Measurements from ENCODE around the gene C1orf52. TPM values are rescaled to one million over a fixed set of nuclear protein-coding genes. Genes with fewer than 3 reads are reported as not detected.

The C1orf52 gene
- polyA plus RNA-seq, 2 of the 4 experiments (the other 2 are of a cell fraction) = 12.2 to 22.4 TPM

- Histone ChIP-seq H3K4me1 (no peaks in the 10 kb centered on the region), H3K9me3 (no peaks in the 10 kb centered on the region), H3K27ac (no peak overlapping the region), H3K4me3 (no peak overlapping the region), H3K4me2 (no peak overlapping the region)
- ATAC-seq (no peak), FAIRE-seq (no peak), DNase-seq (ENCODE audit: low read depth in 1 of 2, low spot score in 1 of 2) (no peak)
- TF ChIP-seq EHF (CRISPR knock-in tag; IDR thresholded peaks at IDR 0.05) (no peak), CHD4 (IDR thresholded peaks at IDR 0.05; ENCODE audit: borderline replicate concordance) (no peak), RNF2 (IDR thresholded peaks at IDR 0.05; ENCODE audit: borderline replicate concordance, low read depth) (no peak)
- TF ChIP-seq, protein P1, sequence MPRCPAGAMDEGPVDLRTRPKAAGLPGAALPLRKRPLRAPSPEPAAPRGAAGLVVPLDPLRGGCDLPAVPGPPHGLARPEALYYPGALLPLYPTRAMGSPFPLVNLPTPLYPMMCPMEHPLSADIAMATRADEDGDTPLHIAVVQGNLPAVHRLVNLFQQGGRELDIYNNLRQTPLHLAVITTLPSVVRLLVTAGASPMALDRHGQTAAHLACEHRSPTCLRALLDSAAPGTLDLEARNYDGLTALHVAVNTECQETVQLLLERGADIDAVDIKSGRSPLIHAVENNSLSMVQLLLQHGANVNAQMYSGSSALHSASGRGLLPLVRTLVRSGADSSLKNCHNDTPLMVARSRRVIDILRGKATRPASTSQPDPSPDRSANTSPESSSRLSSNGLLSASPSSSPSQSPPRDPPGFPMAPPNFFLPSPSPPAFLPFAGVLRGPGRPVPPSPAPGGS (IDR thresholded peaks at IDR 0.05) = no peak
- CTCF ChIA-PET = interaction anchor here (0.6 to 1.6 kb wide), 3 partner anchors 15 to 40 kb away, joined by 3 to 5 read pairs (median 4); no protein-coding TSS in a partner anchor
- POLR2A ChIA-PET = no interaction called here
- WGBS (ENCODE audit: missing lambda C conversion rate) = 65% methylated on average over 3 of the region's 3 CpGs
Measured at GRCh38 chr1:85224734-85225623, 34.5 kb downstream of the C1orf52 start.

DNA sequence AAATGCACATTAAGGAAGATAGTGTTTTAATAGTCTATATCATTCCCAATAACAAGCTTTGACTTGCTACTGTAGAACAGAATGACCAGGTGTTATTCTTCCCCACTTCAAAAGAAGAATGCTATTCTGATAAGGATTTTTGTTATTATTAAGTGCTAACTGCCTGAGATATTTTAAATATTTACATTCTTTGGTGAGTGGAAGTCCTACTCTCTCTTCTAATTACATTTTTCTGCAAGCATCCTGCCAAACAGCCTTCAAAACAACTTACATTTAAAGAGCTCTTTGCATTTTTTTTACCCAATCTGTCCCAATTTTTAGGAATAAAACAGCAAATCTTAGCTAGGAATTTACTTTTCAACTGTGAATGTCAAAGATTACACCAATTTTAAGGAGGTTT lies 35.2 kb downstream of the C1orf52 start:
- no peaks in the 10 kb centered on the region for H3K9me3 ChIP-seq
- no peak overlapping the region for H3K4me2 ChIP-seq
- no peak for ATAC-seq
- no peak for TF ChIP-seq TP53 (CRISPR knock-in tag; IDR thresholded peaks at IDR 0.05)
- no peak for TF ChIP-seq E2F6 (IDR thresholded peaks at IDR 0.05; ENCODE audit: borderline replicate concordance, low read depth)
- no peak for TF ChIP-seq EHMT2 (IDR thresholded peaks at IDR 0.05; ENCODE audit: low read depth)
- TF ChIP-seq TFCP2L1 (CRISPR knock-in tag; IDR thresholded peaks at IDR 0.05) = no peak
- TF ChIP-seq SREBF2 (IDR thresholded peaks at IDR 0.05) = no peak
- no peak for TF ChIP-seq FOSB (CRISPR knock-in tag; IDR thresholded peaks at IDR 0.05)
- no peak for TF ChIP-seq HOXA7 (CRISPR knock-in tag; IDR thresholded peaks at IDR 0.05)
- TF ChIP-seq, protein P1 (IDR thresholded peaks at IDR 0.05) = no peak
- TF ChIP-seq MAX (IDR thresholded peaks at IDR 0.05) = no peak
- TF ChIP-seq, protein P2, sequence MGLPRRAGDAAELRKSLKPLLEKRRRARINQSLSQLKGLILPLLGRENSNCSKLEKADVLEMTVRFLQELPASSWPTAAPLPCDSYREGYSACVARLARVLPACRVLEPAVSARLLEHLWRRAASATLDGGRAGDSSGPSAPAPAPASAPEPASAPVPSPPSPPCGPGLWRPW (IDR thresholded peaks at IDR 0.05) = no peak
- TF ChIP-seq KDM5A (IDR thresholded peaks at IDR 0.05) = no peak
- TF ChIP-seq ZNF302 (CRISPR knock-in tag; IDR thresholded peaks at IDR 0.05) = no peak
- no peak for TF ChIP-seq CEBPB (IDR thresholded peaks at IDR 0.05)
- TF ChIP-seq, protein P3, sequence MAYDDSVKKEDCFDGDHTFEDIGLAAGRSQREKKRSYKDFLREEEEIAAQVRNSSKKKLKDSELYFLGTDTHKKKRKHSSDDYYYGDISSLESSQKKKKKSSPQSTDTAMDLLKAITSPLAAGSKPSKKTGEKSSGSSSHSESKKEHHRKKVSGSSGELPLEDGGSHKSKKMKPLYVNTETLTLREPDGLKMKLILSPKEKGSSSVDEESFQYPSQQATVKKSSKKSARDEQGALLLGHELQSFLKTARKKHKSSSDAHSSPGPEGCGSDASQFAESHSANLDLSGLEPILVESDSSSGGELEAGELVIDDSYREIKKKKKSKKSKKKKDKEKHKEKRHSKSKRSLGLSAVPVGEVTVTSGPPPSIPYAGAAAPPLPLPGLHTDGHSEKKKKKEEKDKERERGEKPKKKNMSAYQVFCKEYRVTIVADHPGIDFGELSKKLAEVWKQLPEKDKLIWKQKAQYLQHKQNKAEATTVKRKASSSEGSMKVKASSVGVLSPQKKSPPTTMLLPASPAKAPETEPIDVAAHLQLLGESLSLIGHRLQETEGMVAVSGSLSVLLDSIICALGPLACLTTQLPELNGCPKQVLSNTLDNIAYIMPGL (CRISPR knock-in tag; IDR thresholded peaks at IDR 0.05; ENCODE audit: borderline replicate concordance) = no peak
- no peak for TF ChIP-seq KDM1A (IDR thresholded peaks at IDR 0.05; ENCODE audit: low read depth)
- no peak for TF ChIP-seq REST (IDR thresholded peaks at IDR 0.05)
- CTCF ChIA-PET = interaction anchor here (1.6 kb wide), 1 partner anchor 15 kb away, joined by 5 read pairs; no protein-coding TSS in a partner anchor
- no peak for FAIRE-seq
- POLR2A ChIA-PET = no interaction called here
- no peak overlapping the region for H3K4me3 ChIP-seq
- no peaks in the 10 kb centered on the region for H3K4me1 ChIP-seq
- no peak for DNase-seq (ENCODE audit: low read depth in 1 of 2, low spot score in 1 of 2)
- H3K27ac ChIP-seq = no peak overlapping the region

All from A549 (cell line).